ENCODE data around the gene AFF3. TPM values are rescaled to one million over a fixed set of nuclear protein-coding genes. Genes with fewer than 3 reads are reported as not detected.

Gene AFF3
- total RNA-seq, 2 experiments from 2014 or later = 0.09 to 0.55 TPM

GRCh38 chr2:99980176-99980575, 162.2 kb downstream of the AFF3 start:
- no peaks in the 10 kb centered on the region for H3K36me3 Mint-ChIP-seq
- ATAC-seq = no peak

GRCh38 chr2:99977966-99978365, 164.4 kb downstream of the AFF3 start:
- no peaks in the 10 kb centered on the region for H3K4me1 Mint-ChIP-seq
- DNase-seq (no peak), ATAC-seq (no peak)
- H3K36me3 Mint-ChIP-seq = no peaks in the 10 kb centered on the region
- H3K9me3 Mint-ChIP-seq (ENCODE audit: low read depth) = no peaks in the 10 kb centered on the region
- peaks cover 2% of the 10 kb centered on the region for H3K27me3 Mint-ChIP-seq
- CTCF ChIA-PET = no interaction called here
- H3K4me3 Mint-ChIP-seq = no peak overlapping the region
- H3K27ac Mint-ChIP-seq = no peak overlapping the region

More at GRCh38 chr2:99980176-99980575, 162.2 kb downstream of the AFF3 start:
- DNase-seq = no peak
- H3K27ac Mint-ChIP-seq = no peak overlapping the region
- H3K9me3 Mint-ChIP-seq (ENCODE audit: low read depth) = no peaks in the 10 kb centered on the region
- no peak overlapping the region for H3K4me3 Mint-ChIP-seq
- CTCF ChIA-PET = no interaction called here
- H3K4me1 Mint-ChIP-seq = no peaks in the 10 kb centered on the region
- H3K27me3 Mint-ChIP-seq = peaks cover 5% of the 10 kb centered on the region

DNA sequence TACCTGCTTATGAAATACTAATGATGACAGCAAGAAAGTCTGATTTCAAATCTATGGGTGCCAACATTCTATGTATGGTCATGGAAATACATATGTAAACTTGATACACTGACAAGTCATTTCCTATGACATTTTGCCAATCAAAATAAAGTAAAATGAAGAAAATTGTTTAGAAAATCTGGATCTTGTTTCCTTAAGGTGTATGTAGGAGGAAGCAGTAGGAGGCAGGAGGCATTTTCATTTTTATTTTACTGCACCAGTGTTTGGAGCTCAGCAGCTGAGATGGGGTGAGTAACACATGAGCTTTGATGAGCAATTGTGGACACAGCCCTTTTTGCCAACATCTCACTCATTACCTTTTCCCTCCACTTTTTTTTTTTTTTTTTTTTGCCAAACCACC, 167.0 kb downstream of the AFF3 start:
- DNase-seq (no peak), ATAC-seq (no peak)
- peaks cover 2% of the 10 kb centered on the region for H3K27me3 Mint-ChIP-seq
- H3K27ac Mint-ChIP-seq = no peak overlapping the region
- no peaks in the 10 kb centered on the region for H3K36me3 Mint-ChIP-seq
- no peaks in the 10 kb centered on the region for H3K9me3 Mint-ChIP-seq (ENCODE audit: low read depth)
- CTCF ChIA-PET = no interaction called here
- H3K4me3 Mint-ChIP-seq = no peak overlapping the region
- H3K4me1 Mint-ChIP-seq = no peaks in the 10 kb centered on the region

GRCh38 chr2:99974682-99975375, 167.6 kb downstream of the AFF3 start:
- no peaks in the 10 kb centered on the region for H3K9me3 Mint-ChIP-seq (ENCODE audit: low read depth)
- H3K4me1 Mint-ChIP-seq = no peaks in the 10 kb centered on the region
- H3K27me3 Mint-ChIP-seq = peaks cover 2% of the 10 kb centered on the region
- no peak overlapping the region for H3K4me3 Mint-ChIP-seq
- H3K36me3 Mint-ChIP-seq = no peaks in the 10 kb centered on the region
- no peak overlapping the region for H3K27ac Mint-ChIP-seq
- CTCF ChIA-PET = no interaction called here
- DNase-seq (no peak), ATAC-seq (no peak)

DNA sequence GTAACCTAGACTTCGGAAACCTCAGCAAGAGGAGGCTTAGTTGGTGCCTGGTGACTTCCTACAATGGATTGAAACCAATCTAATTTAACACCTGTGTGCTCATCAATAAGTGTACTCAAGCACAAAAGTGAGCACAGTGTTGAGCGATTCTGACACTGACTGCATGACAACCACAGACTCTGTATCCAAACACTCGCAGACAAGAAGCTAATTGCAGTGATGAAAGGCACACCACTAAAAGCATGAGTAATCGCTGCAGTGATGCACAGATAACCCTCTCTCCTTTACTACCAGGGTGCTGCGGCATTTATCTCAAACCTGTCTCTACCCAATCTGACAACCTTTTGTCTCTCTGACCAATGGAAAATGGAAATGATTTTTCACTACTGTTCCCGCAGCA, 168.1 kb downstream of the AFF3 start:
- no peaks in the 10 kb centered on the region for H3K4me1 Mint-ChIP-seq
- no peak overlapping the region for H3K27ac Mint-ChIP-seq
- H3K36me3 Mint-ChIP-seq = no peaks in the 10 kb centered on the region
- no peaks in the 10 kb centered on the region for H3K9me3 Mint-ChIP-seq (ENCODE audit: low read depth)
- no peak overlapping the region for H3K4me3 Mint-ChIP-seq
- CTCF ChIA-PET = no interaction called here
- DNase-seq (no peak), ATAC-seq (no peak)
- peaks cover 2% of the 10 kb centered on the region for H3K27me3 Mint-ChIP-seq

DNA sequence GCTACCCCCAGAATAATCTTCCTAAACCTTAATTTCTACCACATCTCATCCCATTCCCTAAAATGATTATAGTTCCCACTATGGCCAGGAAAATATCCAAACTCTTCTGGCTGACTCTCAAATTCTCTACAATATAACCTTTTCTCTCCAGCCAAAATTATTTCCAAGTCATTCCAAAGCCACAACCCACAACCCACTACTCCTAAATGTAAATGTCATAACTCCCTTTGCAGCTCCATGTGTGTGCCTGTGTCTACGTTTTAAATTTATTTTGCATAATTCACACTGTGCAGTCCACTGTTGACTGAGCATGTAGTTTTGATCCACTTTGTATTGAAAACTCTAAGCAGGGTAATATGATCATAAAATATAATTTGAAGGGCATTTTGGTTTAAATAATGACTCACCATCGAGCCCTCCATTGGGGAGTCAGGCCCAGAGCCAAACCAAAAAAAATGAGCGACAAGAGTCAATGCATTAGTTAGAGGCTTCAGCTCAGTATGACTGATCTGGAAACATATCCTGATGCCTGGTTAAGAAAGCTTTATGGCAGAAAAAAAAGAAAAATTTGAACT, 171.0 kb downstream of the AFF3 start:
- no peak for ATAC-seq
- no peaks in the 10 kb centered on the region for H3K4me1 Mint-ChIP-seq
- CTCF ChIA-PET = no interaction called here
- no peaks in the 10 kb centered on the region for H3K27me3 Mint-ChIP-seq
- H3K36me3 Mint-ChIP-seq = no peaks in the 10 kb centered on the region
- no peaks in the 10 kb centered on the region for H3K9me3 Mint-ChIP-seq (ENCODE audit: low read depth)
- DNase-seq = no peak
- no peak overlapping the region for H3K27ac Mint-ChIP-seq
- no peak overlapping the region for H3K4me3 Mint-ChIP-seq

- H3K9me3 Mint-ChIP-seq (ENCODE audit: low read depth) = no peaks in the 10 kb centered on the region
- ATAC-seq = no peak
Measured at GRCh38 chr2:99970292-99970868, 172.0 kb downstream of the AFF3 start.

DNA sequence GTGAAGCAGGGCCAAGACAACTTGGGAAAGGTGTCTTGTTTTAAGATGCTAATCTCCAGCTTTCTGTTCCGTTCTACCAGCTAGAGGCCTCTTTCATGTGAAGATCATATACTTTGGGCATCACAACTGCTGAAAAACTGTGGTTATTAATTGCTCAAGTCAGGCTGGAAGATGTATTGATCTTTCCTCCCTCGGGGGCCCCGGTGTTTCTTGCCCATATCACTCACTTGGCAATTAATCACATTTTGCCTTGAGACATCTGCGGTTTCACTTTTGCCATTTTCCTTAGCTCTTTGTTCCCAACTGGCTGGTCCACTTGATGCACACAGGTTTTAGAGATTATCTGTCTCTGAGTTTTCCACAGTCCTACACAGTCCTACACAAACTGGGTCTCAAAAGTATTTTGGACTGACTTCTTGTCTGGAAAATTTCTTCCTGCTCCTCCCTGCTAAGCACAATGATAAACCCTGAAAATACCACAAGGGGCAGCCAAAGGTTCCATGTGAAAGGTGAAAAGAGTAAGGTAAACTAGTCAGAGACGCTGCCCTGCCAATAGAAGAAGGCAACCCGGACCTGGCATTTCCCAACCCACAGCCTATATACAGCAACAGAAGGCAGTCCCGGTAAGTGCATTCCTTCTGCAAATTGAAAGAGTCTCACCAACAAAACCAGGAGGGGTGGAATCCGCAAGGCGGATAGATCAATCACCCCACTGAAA, 181.0 kb downstream of the AFF3 start:
- no peak overlapping the region for H3K27ac Mint-ChIP-seq
- peaks cover 3% of the 10 kb centered on the region for H3K27me3 Mint-ChIP-seq
- DNase-seq (no peak), ATAC-seq (no peak)
- H3K4me1 Mint-ChIP-seq = no peaks in the 10 kb centered on the region
- no peaks in the 10 kb centered on the region for H3K9me3 Mint-ChIP-seq (ENCODE audit: low read depth)
- no peaks in the 10 kb centered on the region for H3K36me3 Mint-ChIP-seq
- CTCF ChIA-PET = no interaction called here
- no peak overlapping the region for H3K4me3 Mint-ChIP-seq

More at GRCh38 chr2:99970292-99970868, 172.0 kb downstream of the AFF3 start:
- DNase-seq = no peak
- no peaks in the 10 kb centered on the region for H3K4me1 Mint-ChIP-seq
- no peaks in the 10 kb centered on the region for H3K36me3 Mint-ChIP-seq
- no peak overlapping the region for H3K27ac Mint-ChIP-seq
- CTCF ChIA-PET = no interaction called here
- no peak overlapping the region for H3K4me3 Mint-ChIP-seq
- peaks cover 2% of the 10 kb centered on the region for H3K27me3 Mint-ChIP-seq

DNA sequence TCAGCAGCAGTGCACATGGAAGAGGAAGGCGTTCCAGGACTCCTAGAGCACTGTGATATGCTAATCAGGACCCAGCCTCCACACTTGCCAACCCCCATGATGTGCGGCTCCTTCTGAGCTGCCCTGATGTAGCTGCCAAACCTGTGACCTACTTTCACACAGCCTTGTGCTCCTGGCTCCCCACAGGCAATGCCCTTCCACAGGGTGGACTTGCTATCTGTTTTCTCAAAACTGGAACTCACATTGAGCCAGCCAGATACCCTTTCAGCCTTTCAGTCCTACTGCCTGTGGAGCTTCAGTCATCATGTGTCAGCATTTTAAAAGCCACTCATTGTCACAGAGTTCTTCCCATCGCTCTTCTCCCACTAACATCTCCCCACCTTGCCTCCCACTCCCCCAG, 181.6 kb downstream of the AFF3 start:
- H3K36me3 Mint-ChIP-seq = no peaks in the 10 kb centered on the region

DNA sequence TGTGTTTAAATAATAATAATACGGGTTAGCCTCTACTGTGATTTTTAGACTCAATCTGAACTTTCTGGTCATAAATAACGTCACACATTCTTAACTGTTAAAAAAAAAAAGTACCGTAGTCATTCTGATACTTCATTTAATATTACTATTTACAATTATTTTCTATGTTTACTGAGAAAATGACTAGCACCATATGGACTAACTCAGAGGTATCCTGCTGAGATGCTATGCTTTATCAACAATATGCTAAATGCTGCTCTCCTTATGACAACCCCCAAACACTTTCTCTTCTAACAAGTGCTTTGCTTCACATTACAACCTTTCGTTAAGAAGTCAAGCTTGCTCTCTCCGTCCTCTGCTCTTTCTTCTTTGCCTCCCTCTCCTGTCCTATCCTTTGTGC, 182.1 kb downstream of the AFF3 start:
- no peak for ATAC-seq
- no peaks in the 10 kb centered on the region for H3K4me1 Mint-ChIP-seq
- no peaks in the 10 kb centered on the region for H3K36me3 Mint-ChIP-seq
- H3K27me3 Mint-ChIP-seq = peaks cover under 1% of the 10 kb centered on the region
- CTCF ChIA-PET = no interaction called here
- H3K9me3 Mint-ChIP-seq (ENCODE audit: low read depth) = no peaks in the 10 kb centered on the region
- no peak for DNase-seq
- no peak overlapping the region for H3K4me3 Mint-ChIP-seq
- no peak overlapping the region for H3K27ac Mint-ChIP-seq

More for the DNA sequence above, 181.6 kb downstream of the AFF3 start:
- H3K4me3 Mint-ChIP-seq = no peak overlapping the region
- DNase-seq = no peak
- peaks cover 3% of the 10 kb centered on the region for H3K27me3 Mint-ChIP-seq
- H3K9me3 Mint-ChIP-seq (ENCODE audit: low read depth) = no peaks in the 10 kb centered on the region
- no peak for ATAC-seq
- CTCF ChIA-PET = no interaction called here
- H3K4me1 Mint-ChIP-seq = no peaks in the 10 kb centered on the region
- H3K27ac Mint-ChIP-seq = no peak overlapping the region

DNA sequence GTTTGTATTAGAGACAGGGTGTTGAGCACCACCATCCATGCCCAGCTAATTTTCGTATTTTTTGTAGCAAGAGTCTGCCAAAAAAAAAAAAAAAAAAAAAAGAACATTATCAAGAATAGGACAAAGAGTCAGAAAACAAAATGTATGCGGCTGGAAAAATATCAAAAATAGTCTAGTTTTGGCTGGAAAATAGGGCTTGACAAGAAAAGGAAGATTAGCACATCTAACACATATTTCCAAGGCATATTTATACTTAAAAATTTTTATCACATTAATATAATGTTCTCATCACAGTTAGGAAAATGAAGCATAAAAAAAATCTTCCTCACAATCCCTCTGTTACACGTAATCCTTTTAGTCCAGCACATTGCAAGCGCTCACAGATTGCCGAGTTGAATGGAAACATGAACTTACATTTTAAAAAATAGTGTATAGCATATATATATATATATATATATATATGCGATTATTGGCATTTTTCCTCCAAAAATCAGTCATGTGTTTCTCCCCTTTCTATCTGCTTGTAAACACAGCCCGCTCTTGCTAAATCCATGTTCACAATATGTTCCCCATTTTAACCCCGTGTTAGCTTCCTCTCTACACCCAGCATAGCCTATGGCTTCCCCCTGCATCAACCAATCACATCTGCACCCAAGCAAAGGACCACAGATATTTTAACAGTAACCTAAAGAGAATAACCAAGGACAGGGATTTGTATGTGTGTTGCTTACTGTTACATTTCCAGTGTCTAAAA, 183.0 kb downstream of the AFF3 start:
- H3K36me3 Mint-ChIP-seq = no peaks in the 10 kb centered on the region
- no peaks in the 10 kb centered on the region for H3K9me3 Mint-ChIP-seq (ENCODE audit: low read depth)
- H3K4me3 Mint-ChIP-seq = no peak overlapping the region
- H3K4me1 Mint-ChIP-seq = no peaks in the 10 kb centered on the region
- DNase-seq (no peak), ATAC-seq (no peak)
- H3K27me3 Mint-ChIP-seq = no peaks in the 10 kb centered on the region
- H3K27ac Mint-ChIP-seq = no peak overlapping the region
- CTCF ChIA-PET = no interaction called here

- Mint-ChIP-seq H3K27me3 (no peaks in the 10 kb centered on the region), H3K4me3 (no peak overlapping the region), H3K9me3 (ENCODE audit: low read depth) (no peaks in the 10 kb centered on the region), H3K36me3 (no peaks in the 10 kb centered on the region), H3K4me1 (no peaks in the 10 kb centered on the region), H3K27ac (no peak overlapping the region)
- ATAC-seq (no peak), DNase-seq (no peak)
- CTCF ChIA-PET = no interaction called here
Measured at GRCh38 chr2:99957332-99958133, 184.9 kb downstream of the AFF3 start.
